HEK293 (cell line): ENCODE measurements around the gene RILP.
A peak's percentile ranks its signal among the peaks of the same experiment; 100 is the strongest.

Experiments
- CTCF ChIA-PET: fragments of 350-600 bp; formaldehyde crosslinking; extraction: SDS; loops from one replicate; lab custom pipeline; 2021; ENCODE audit warnings: antibody characterized with exemption; lab: Yijun Ruan, JAX
- POLR2A ChIA-PET: fragments of 300-600 bp; formaldehyde crosslinking; extraction: SDS; loops from one replicate; lab custom pipeline; 2020; ENCODE audit warnings: antibody characterized with exemption, inconsistent platforms; lab: Yijun Ruan, JAX
- H3K27ac ChIP-seq: fragments of 200-500 bp; sonication (Bioruptor generic); 2 replicates; pipeline ENCODE4 v1.5.1; 2014; ENCODE audit warnings: low read depth, low read length, control low read depth, inconsistent platforms; ENCODE audit errors: extremely low read depth
- H3K36me3 ChIP-seq, 2 experiments: fragments of 200-500 bp in 1 of 2; sonication (Bioruptor generic) in 1 of 2; 1 replicate in 1 of 2; 2 replicates in 1 of 2; pipeline ENCODE4 v1.5.1; 2014 to 2017; ENCODE audit warnings: inconsistent platforms in 2 of 2, low read length in 2 of 2; ENCODE audit not compliant: control insufficient read depth in 2 of 2, insufficient read depth in 1 of 2
- H3K4me1 ChIP-seq: fragments of 200-500 bp; sonication (Bioruptor generic); 2 replicates; pipeline ENCODE4 v1.5.1; 2014; ENCODE audit warnings: mild to moderate bottlenecking, low read length, inconsistent platforms; ENCODE audit not compliant: control insufficient read depth, insufficient read depth
- H3K4me3 ChIP-seq: 2 replicates; pipeline ENCODE4 v1.5.1; 2011; ENCODE audit warnings: low read depth, mild to moderate bottlenecking, control low read depth, low read length, moderate library complexity
- H3K9me3 ChIP-seq: fragments of 200-500 bp; sonication (Bioruptor generic); 2 replicates; pipeline ENCODE4 v1.5.1; 2014; ENCODE audit warnings: low read depth, low read length, inconsistent platforms; ENCODE audit not compliant: control insufficient read depth, insufficient read depth
- KLF10 ChIP-seq: fragments of 450-650 bp; IDR thresholded peaks from 2 replicates; pipeline ENCODE4 v1.5.1; 2018; ENCODE audit warnings: missing biosample characterization, mild to moderate bottlenecking, missing genetic modification characterization
- OSR2 ChIP-seq: fragments of 450-650 bp; formaldehyde crosslinking; IDR thresholded peaks from 2 replicates; pipeline ENCODE4 v1.5.1; 2016; ENCODE audit warnings: missing biosample characterization, missing genetic modification characterization
- PRDM1 ChIP-seq: fragments of 450-650 bp; formaldehyde crosslinking; IDR thresholded peaks from 2 replicates; pipeline ENCODE4; 2016; ENCODE audit warnings: missing biosample characterization, missing genetic modification characterization
- PRDM2 ChIP-seq: fragments of 450-650 bp; formaldehyde crosslinking; IDR thresholded peaks from 2 replicates; pipeline ENCODE4 v1.5.1; 2016; ENCODE audit warnings: missing biosample characterization, missing genetic modification characterization, borderline replicate concordance
- SP2 ChIP-seq: fragments of 450-650 bp; formaldehyde crosslinking; IDR thresholded peaks from 2 replicates; pipeline ENCODE4 v1.5.1; 2016; ENCODE audit warnings: missing biosample characterization, missing genetic modification characterization
- ZBTB11 ChIP-seq: fragments of 450-650 bp; formaldehyde crosslinking; conservative IDR thresholded peaks from 2 replicates; pipeline ENCODE4 v1.5.1; 2016; ENCODE audit warnings: low read depth, missing biosample characterization, missing genetic modification characterization
- ZNF423 ChIP-seq: fragments of 450-650 bp; formaldehyde crosslinking; IDR thresholded peaks from 2 replicates; pipeline ENCODE4 v1.5.1; 2016; ENCODE audit warnings: missing biosample characterization, missing genetic modification characterization
- ZNF555 ChIP-seq: fragments of 450-650 bp; formaldehyde crosslinking; conservative IDR thresholded peaks from 2 replicates; pipeline ENCODE4 v1.5.1; 2017; ENCODE audit warnings: missing biosample characterization, mild to moderate bottlenecking, missing genetic modification characterization, inconsistent platforms
- ZNF830 ChIP-seq: fragments of 450-650 bp; IDR thresholded peaks from 2 replicates; pipeline ENCODE4 v1.5.0; 2018; ENCODE audit warnings: missing biosample characterization, missing genetic modification characterization, low read depth, mild to moderate bottlenecking, moderate library complexity
- ZSCAN4 ChIP-seq: fragments of 450-650 bp; formaldehyde crosslinking; IDR thresholded peaks from 2 replicates; pipeline ENCODE4 v1.5.1; 2017; ENCODE audit warnings: missing biosample characterization, missing genetic modification characterization
- ZXDB ChIP-seq: fragments of 450-650 bp; formaldehyde crosslinking; IDR thresholded peaks from 2 replicates; pipeline ENCODE4 v1.5.1; 2016; ENCODE audit warnings: missing biosample characterization, missing genetic modification characterization
- TF ChIP-seq, protein P1 (sequence below): sonication (generic); formaldehyde crosslinking; IDR thresholded peaks from 2 replicates; pipeline ENCODE4 v1.8.1; 2022; ENCODE audit warnings: mild to moderate bottlenecking, moderate library complexity, missing genetic modification reagents

Gene RILP

DNA sequence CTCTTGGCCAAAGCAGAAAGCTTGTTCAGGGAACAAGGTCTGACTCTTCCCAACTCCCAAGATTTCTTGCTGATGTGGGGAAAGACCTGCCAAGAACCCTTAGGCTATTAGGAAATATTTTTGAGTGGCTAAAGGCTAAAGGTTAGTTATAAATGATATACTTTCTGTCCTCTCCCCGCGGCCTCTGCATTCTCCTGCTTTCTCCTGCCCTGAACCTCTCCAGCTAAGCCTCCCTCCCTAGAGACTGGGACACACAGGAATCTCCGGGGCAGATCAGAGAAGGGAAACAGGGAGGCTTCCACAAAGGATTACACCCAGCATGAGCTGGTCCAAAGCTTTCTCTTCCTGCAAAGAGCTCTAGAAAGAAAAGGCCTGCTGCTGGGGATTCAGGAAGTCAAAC lies 23.3 kb downstream of the RILP start:
- Histone ChIP-seq H3K9me3 (no peaks in the 10 kb centered on the region), H3K4me1 (no peaks in the 10 kb centered on the region; the same call in 1 of the 2 replicates), H3K4me3 (no peak overlapping the region), H3K36me3 (no peaks in the 10 kb centered on the region), H3K27ac (no peak overlapping the region)
- ChIA-PET POLR2A (interaction anchor here (0.7 to 2.5 kb wide), 3 partner anchors 8 to 187 kb away, joined by 6 to 7 read pairs (median 6); no protein-coding TSS in a partner anchor), CTCF (interaction anchor here (0.6 to 1.2 kb wide), 5 partner anchors 8 to 78 kb away, joined by 3 to 5 read pairs (median 3); no protein-coding TSS in a partner anchor)
- TF ChIP-seq SP2 (tag by site-specific recombination) (no peak), KLF10 (tag by site-specific recombination) (no peak), PRDM1 (tag by site-specific recombination) (peak; percentile 79)

- Histone ChIP-seq H3K36me3 (no peaks in the 10 kb centered on the region), H3K4me1 (no peaks in the 10 kb centered on the region; the same call in 1 of the 2 replicates), H3K4me3 (no peak overlapping the region), H3K9me3 (no peaks in the 10 kb centered on the region), H3K27ac (no peak overlapping the region)
- TF ChIP-seq OSR2 (tag by site-specific recombination) (no peak), ZNF423 (no peak), ZBTB11 (tag by site-specific recombination) (no peak), PRDM2 (tag by site-specific recombination) (no peak), ZSCAN4 (tag by site-specific recombination) (no peak), ZNF555 (tag by site-specific recombination) (no peak), ZXDB (tag by site-specific recombination) (no peak), ZNF830 (tag by site-specific recombination) (no peak)
- TF ChIP-seq, protein P1, sequence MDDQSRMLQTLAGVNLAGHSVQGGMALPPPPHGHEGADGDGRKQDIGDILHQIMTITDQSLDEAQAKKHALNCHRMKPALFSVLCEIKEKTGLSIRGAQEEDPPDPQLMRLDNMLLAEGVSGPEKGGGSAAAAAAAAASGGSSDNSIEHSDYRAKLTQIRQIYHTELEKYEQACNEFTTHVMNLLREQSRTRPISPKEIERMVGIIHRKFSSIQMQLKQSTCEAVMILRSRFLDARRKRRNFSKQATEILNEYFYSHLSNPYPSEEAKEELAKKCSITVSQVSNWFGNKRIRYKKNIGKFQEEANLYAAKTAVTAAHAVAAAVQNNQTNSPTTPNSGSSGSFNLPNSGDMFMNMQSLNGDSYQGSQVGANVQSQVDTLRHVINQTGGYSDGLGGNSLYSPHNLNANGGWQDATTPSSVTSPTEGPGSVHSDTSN (CRISPR knock-in tag) = no peak
- POLR2A ChIA-PET = interaction anchor here (2.5 kb wide), 1 partner anchor 51 kb away, joined by 7 read pairs; no protein-coding TSS in a partner anchor
- CTCF ChIA-PET = interaction anchor here (0.6 to 1.9 kb wide), 4 partner anchors 10 to 51 kb away, joined by 3 to 9 read pairs (median 3); no protein-coding TSS in a partner anchor
These were observed 24.1 kb downstream of the RILP start for GRCh38 chr17:1625581-1625980.
